ENCODE data around the gene ADAM12.
A peak's percentile ranks its signal among the peaks of the same experiment; 100 is the strongest.

Gene ADAM12

GRCh38 chr10:126394948-126395347 lies 6.7 kb upstream of the ADAM12 start:
- ATAC-seq (ENCODE audit: insufficient read depth, low read depth), result no peak
- H3K4me2 ChIP-seq (ENCODE audit: insufficient read depth, low read length), result no peak overlapping the region
- H4K20me1 ChIP-seq (ENCODE audit: insufficient read depth, low read length), result no peaks in the 10 kb centered on the region
- DNase-seq, result no peak
- no peaks in the 10 kb centered on the region for H3K36me3 ChIP-seq (ENCODE audit: insufficient read depth, low read length)
- H3K79me2 ChIP-seq (ENCODE audit: insufficient read depth, low read length), result no peaks in the 10 kb centered on the region
- no peak overlapping the region for H3K27ac ChIP-seq (ENCODE audit: low read length)
- TF ChIP-seq EZH2 (IDR thresholded peaks at IDR 0.05; ENCODE audit: borderline replicate concordance, low read depth, low read length, severe bottlenecking) (no peak), CTCF (IDR thresholded peaks at IDR 0.05; ENCODE audit: borderline replicate concordance, extremely low read depth, low read length, poor library complexity, severe bottlenecking) (no peak)
- H3K9ac ChIP-seq (ENCODE audit: low read depth, low read length), result no peak overlapping the region
- H3K27me3 ChIP-seq (ENCODE audit: insufficient read depth, low read length, poor library complexity), result no peaks in the 10 kb centered on the region
- no peak overlapping the region for H3K4me3 ChIP-seq (ENCODE audit: low read depth in 1 of 2, low read length in 2 of 2)
- H2AFZ ChIP-seq (ENCODE audit: low read depth, low read length), result no peak overlapping the region
- H3K4me1 ChIP-seq (ENCODE audit: insufficient read depth, low read length), result no peaks in the 10 kb centered on the region
- H3K9me3 ChIP-seq (ENCODE audit: insufficient read depth, low read length, severe bottlenecking), result no peaks in the 10 kb centered on the region

- peaks cover 4% of the 10 kb centered on the region for H3K9me3 ChIP-seq (ENCODE audit: insufficient read depth, low read length, severe bottlenecking)
- no peaks in the 10 kb centered on the region for H4K20me1 ChIP-seq (ENCODE audit: insufficient read depth, low read length)
- no peak overlapping the region for H3K9ac ChIP-seq (ENCODE audit: low read depth, low read length)
- no peaks in the 10 kb centered on the region for H3K79me2 ChIP-seq (ENCODE audit: insufficient read depth, low read length)
- no peak overlapping the region for H2AFZ ChIP-seq (ENCODE audit: low read depth, low read length)
- no peak overlapping the region for H3K4me2 ChIP-seq (ENCODE audit: insufficient read depth, low read length)
- H3K27me3 ChIP-seq (ENCODE audit: insufficient read depth, low read length, poor library complexity), result no peaks in the 10 kb centered on the region
- H3K36me3 ChIP-seq (ENCODE audit: insufficient read depth, low read length), result no peaks in the 10 kb centered on the region
- H3K4me1 ChIP-seq (ENCODE audit: insufficient read depth, low read length), result no peaks in the 10 kb centered on the region
- ATAC-seq (ENCODE audit: insufficient read depth, low read depth), result peak; percentile 69
- no peak overlapping the region for H3K27ac ChIP-seq (ENCODE audit: low read length)
- DNase-seq, result no peak
- H3K4me3 ChIP-seq (ENCODE audit: low read depth in 1 of 2, low read length in 2 of 2), result no peak overlapping the region
- TF ChIP-seq CTCF (IDR thresholded peaks at IDR 0.05; ENCODE audit: borderline replicate concordance, extremely low read depth, low read length, poor library complexity, severe bottlenecking), result no peak
- no peak for TF ChIP-seq EZH2 (IDR thresholded peaks at IDR 0.05; ENCODE audit: borderline replicate concordance, low read depth, low read length, severe bottlenecking)
These were observed 4.8 kb upstream of the ADAM12 start for GRCh38 chr10:126393076-126393475.

GRCh38 chr10:126392469-126392868 lies 4.2 kb upstream of the ADAM12 start:
- Histone ChIP-seq H3K4me3 (ENCODE audit: low read depth in 1 of 2, low read length in 2 of 2) (no peak overlapping the region), H3K79me2 (ENCODE audit: insufficient read depth, low read length) (no peaks in the 10 kb centered on the region), H3K9me3 (ENCODE audit: insufficient read depth, low read length, severe bottlenecking) (peaks cover 4% of the 10 kb centered on the region), H3K36me3 (ENCODE audit: insufficient read depth, low read length) (no peaks in the 10 kb centered on the region), H3K4me2 (ENCODE audit: insufficient read depth, low read length) (no peak overlapping the region), H3K4me1 (ENCODE audit: insufficient read depth, low read length) (no peaks in the 10 kb centered on the region), H4K20me1 (ENCODE audit: insufficient read depth, low read length) (no peaks in the 10 kb centered on the region), H3K27me3 (ENCODE audit: insufficient read depth, low read length, poor library complexity) (no peaks in the 10 kb centered on the region), H2AFZ (ENCODE audit: low read depth, low read length) (no peak overlapping the region), H3K27ac (ENCODE audit: low read length) (no peak overlapping the region), H3K9ac (ENCODE audit: low read depth, low read length) (no peak overlapping the region)
- ATAC-seq (ENCODE audit: insufficient read depth, low read depth), result no peak
- DNase-seq, result peak; percentile 8
- no peak for TF ChIP-seq EZH2 (IDR thresholded peaks at IDR 0.05; ENCODE audit: borderline replicate concordance, low read depth, low read length, severe bottlenecking)
- no peak for TF ChIP-seq CTCF (IDR thresholded peaks at IDR 0.05; ENCODE audit: borderline replicate concordance, extremely low read depth, low read length, poor library complexity, severe bottlenecking)

GRCh38 chr10:126392068-126392467 lies 3.8 kb upstream of the ADAM12 start:
- no peaks in the 10 kb centered on the region for H3K4me1 ChIP-seq (ENCODE audit: insufficient read depth, low read length)
- H3K4me3 ChIP-seq (ENCODE audit: low read depth in 1 of 2, low read length in 2 of 2), result no peak overlapping the region
- DNase-seq, result no peak
- no peak for TF ChIP-seq EZH2 (IDR thresholded peaks at IDR 0.05; ENCODE audit: borderline replicate concordance, low read depth, low read length, severe bottlenecking)
- TF ChIP-seq CTCF (IDR thresholded peaks at IDR 0.05; ENCODE audit: borderline replicate concordance, extremely low read depth, low read length, poor library complexity, severe bottlenecking), result no peak
- H4K20me1 ChIP-seq (ENCODE audit: insufficient read depth, low read length), result no peaks in the 10 kb centered on the region
- no peaks in the 10 kb centered on the region for H3K36me3 ChIP-seq (ENCODE audit: insufficient read depth, low read length)
- H3K9me3 ChIP-seq (ENCODE audit: insufficient read depth, low read length, severe bottlenecking), result peaks cover 4% of the 10 kb centered on the region
- no peak overlapping the region for H3K27ac ChIP-seq (ENCODE audit: low read length)
- H2AFZ ChIP-seq (ENCODE audit: low read depth, low read length), result no peak overlapping the region
- no peak for ATAC-seq (ENCODE audit: insufficient read depth, low read depth)
- H3K4me2 ChIP-seq (ENCODE audit: insufficient read depth, low read length), result no peak overlapping the region
- no peak overlapping the region for H3K9ac ChIP-seq (ENCODE audit: low read depth, low read length)
- no peaks in the 10 kb centered on the region for H3K27me3 ChIP-seq (ENCODE audit: insufficient read depth, low read length, poor library complexity)
- H3K79me2 ChIP-seq (ENCODE audit: insufficient read depth, low read length), result no peaks in the 10 kb centered on the region
